Lower lobe of right lung (tissue), 2 donors: Measurements from ENCODE around the gene PTBP3. TPM values are rescaled to one million over a fixed set of nuclear protein-coding genes. Genes with fewer than 3 reads are reported as not detected.
"Not testable (repeated sequence)": the region's sequence is repeated elsewhere in the genome, so short reads cannot be mapped to it uniquely, and the experiment has no call there.

Source experiments
- ATAC-seq, 2 donors: fragments of 200-7000 bp; cut with Tn5 transposase; one replicate each; pipeline ENCODE4 v1.9.1; 2020 to 2022; ENCODE audit warnings: mild to moderate bottlenecking in 2 of 2, moderate library complexity in 2 of 2
- DNase-seq: peaks from one replicate; pipeline ENCODE4 v3.0.0-alpha.2; 2020
- H3K27ac ChIP-seq: fragments of 200-600 bp; one replicate; pipeline ENCODE4 v1.8.0; 2022
- H3K27me3 ChIP-seq: fragments of 200-600 bp; one replicate; pipeline ENCODE4 v1.8.0; 2022; ENCODE audit warnings: low read depth
- H3K36me3 ChIP-seq: fragments of 200-600 bp; one replicate; pipeline ENCODE4 v1.8.0; 2022; ENCODE audit warnings: mild to moderate bottlenecking
- H3K4me1 ChIP-seq: fragments of 200-600 bp; one replicate; pipeline ENCODE4 v1.8.0; 2022
- H3K4me3 ChIP-seq: fragments of 200-600 bp; one replicate; pipeline ENCODE4 v1.8.0; 2022; ENCODE audit warnings: mild to moderate bottlenecking
- H3K9me3 ChIP-seq: fragments of 200-600 bp; one replicate; pipeline ENCODE4 v1.8.0; 2022
- intact Hi-C: fragments of 100-400 bp; cut with DNase I; formaldehyde crosslinking; loops from one replicate; pipeline ENCODE4 v1.11.0; 2022
- total RNA-seq: library from RNA; stranded (reverse); fragmentation: NEBNext Ultra II Directional; extraction: Animal tissue kit (Norgen Biotek cat#: 25700); gene quantifications from one replicate; pipeline ENCODE4 v1.2.1, GENCODE V29; 2021
- TF ChIP-seq, protein P1 (sequence below): fragments of 200-600 bp; IDR thresholded peaks from one replicate; pipeline ENCODE4 v1.8.0; 2022; ENCODE audit warnings: antibody characterized with exemption, mild to moderate bottlenecking
- donor health status: DM: no; HTN: yes; CAD: no; lungs with severe emphysema.

PTBP3 gene
- total RNA-seq, 1 donor from 2014 or later, result 94.9 TPM

DNA sequence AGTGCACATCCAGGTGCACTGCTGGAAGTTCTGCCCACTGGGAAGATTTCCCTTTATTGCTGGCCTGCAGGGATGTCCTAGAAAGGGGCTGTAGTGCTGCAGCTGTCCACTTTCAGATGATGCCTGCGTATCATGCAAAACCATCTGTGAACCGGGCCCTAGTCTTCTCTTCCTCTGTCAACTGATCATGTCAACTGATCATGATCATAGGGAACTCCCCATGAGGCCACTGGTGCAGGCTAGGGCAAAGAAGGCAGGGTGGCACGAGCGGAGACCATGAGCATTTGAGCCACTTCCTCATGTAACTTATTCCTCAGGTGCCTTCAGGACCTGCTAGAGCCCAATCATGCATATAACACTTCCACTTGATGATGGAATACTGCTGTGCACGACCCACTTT, 41.9 kb upstream of the PTBP3 start:
- ATAC-seq, result no peak
- TF ChIP-seq, protein P1, sequence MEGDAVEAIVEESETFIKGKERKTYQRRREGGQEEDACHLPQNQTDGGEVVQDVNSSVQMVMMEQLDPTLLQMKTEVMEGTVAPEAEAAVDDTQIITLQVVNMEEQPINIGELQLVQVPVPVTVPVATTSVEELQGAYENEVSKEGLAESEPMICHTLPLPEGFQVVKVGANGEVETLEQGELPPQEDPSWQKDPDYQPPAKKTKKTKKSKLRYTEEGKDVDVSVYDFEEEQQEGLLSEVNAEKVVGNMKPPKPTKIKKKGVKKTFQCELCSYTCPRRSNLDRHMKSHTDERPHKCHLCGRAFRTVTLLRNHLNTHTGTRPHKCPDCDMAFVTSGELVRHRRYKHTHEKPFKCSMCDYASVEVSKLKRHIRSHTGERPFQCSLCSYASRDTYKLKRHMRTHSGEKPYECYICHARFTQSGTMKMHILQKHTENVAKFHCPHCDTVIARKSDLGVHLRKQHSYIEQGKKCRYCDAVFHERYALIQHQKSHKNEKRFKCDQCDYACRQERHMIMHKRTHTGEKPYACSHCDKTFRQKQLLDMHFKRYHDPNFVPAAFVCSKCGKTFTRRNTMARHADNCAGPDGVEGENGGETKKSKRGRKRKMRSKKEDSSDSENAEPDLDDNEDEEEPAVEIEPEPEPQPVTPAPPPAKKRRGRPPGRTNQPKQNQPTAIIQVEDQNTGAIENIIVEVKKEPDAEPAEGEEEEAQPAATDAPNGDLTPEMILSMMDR, result no peak
- intact Hi-C loops, result no loop called here
- peaks cover 24% of the 10 kb centered on the region for H3K4me1 ChIP-seq
- H3K27ac ChIP-seq, result no peak overlapping the region
- no peaks in the 10 kb centered on the region for H3K36me3 ChIP-seq
- no peak for DNase-seq
- H3K4me3 ChIP-seq, result no peak overlapping the region
- no peaks in the 10 kb centered on the region for H3K9me3 ChIP-seq
- no peaks in the 10 kb centered on the region for H3K27me3 ChIP-seq

DNA sequence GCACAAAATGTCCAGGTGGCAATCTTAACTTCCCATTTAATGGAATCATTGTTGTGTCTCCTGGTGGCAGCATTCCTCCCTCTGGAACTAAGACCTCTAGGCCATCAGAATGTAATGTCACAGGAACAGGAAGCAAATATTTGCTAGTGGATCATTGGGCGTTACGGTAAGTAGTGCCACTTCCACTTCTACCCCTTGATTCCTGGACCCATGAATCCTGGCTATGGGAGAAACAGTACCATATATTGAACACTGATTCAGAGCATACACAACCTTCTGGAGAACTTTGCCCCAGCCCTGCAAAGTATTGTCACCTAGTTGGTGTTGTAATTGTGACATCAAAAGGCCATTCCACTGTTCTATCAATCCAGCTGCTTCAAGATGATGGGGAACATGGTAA, 40.8 kb upstream of the PTBP3 start:
- ATAC-seq, intact Hi-C loops, H3K36me3 ChIP-seq: not testable (repeated sequence)

DNA sequence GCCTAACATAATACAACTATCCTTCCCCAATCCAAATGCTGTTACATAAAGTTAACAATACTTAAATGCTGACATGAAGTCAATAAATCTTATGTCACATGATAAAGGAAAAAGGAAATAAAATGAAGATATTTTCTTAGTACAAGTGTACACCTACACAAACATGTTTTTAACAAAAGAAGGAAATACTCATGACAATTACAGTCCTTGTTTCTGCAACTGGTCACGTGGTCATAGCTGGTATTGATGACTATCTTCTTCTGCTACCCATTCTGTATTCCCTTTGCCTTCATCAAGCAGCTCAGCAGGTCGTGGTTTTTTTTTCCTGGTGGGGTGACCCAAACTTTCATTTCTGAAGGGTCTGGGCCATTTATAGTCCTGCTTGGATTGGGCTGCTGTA, 40.2 kb upstream of the PTBP3 start:
- H3K4me3 ChIP-seq, H3K27me3 ChIP-seq, H3K27ac ChIP-seq, intact Hi-C loops, H3K9me3 ChIP-seq, H3K36me3 ChIP-seq, ATAC-seq, DNase-seq: not testable (repeated sequence)
- H3K4me1 ChIP-seq, result peaks cover 23% of the 10 kb centered on the region

More for the DNA sequence above, 40.8 kb upstream of the PTBP3 start:
- H3K4me3 ChIP-seq, H3K27ac ChIP-seq, H3K9me3 ChIP-seq, DNase-seq, H3K27me3 ChIP-seq: not testable (repeated sequence)
- peaks cover 24% of the 10 kb centered on the region for H3K4me1 ChIP-seq

DNA sequence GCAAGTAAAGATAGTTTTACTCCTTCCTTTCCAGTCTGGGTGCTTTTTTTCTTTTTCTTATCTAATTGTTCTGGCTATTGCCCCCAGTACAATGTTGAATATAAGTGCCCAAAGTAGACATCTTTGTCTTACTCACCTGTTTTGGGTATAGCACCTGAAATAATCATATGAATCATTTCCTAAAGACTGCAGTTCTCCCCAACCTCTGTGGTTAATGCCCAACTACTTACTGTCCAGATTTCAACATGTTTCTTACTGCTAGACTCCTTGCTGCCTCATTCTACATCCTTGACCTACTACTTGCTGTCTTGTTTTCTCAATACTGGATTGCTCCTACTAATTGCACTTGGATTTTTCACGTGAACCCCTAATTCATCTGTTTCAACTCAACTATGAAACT, 37.6 kb upstream of the PTBP3 start:
- TF ChIP-seq, protein P1, result no peak
- intact Hi-C loops, result no loop called here
- no peaks in the 10 kb centered on the region for H3K27me3 ChIP-seq
- no peak overlapping the region for H3K27ac ChIP-seq
- H3K4me3 ChIP-seq, result no peak overlapping the region
- ATAC-seq, result no peak
- no peak for DNase-seq
- no peaks in the 10 kb centered on the region for H3K36me3 ChIP-seq
- H3K4me1 ChIP-seq, result no peaks in the 10 kb centered on the region
- H3K9me3 ChIP-seq, result no peaks in the 10 kb centered on the region

DNA sequence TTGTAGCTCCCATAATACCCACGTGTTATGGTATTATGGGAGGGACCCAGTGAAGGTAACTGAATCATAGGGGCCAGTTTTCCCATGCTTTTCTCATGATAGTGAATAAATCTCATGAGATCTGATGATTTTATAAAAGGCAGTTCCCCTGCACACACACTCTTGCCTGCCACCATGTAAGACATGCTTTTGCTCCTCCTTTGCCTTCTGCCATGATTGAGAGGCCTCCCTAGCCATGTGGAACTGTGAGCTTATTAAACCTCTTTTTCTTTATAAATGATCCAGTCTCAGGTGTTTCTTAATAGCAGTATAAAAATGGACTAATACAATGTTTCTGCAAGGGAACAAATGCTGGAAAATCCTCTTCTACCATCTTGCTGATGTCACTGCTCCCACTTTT, 36.4 kb upstream of the PTBP3 start:
- no peaks in the 10 kb centered on the region for H3K36me3 ChIP-seq
- intact Hi-C loops, result no loop called here
- H3K4me1 ChIP-seq, result no peaks in the 10 kb centered on the region
- no peak overlapping the region for H3K4me3 ChIP-seq
- H3K27me3 ChIP-seq, result no peaks in the 10 kb centered on the region
- no peaks in the 10 kb centered on the region for H3K9me3 ChIP-seq
- DNase-seq, result no peak
- no peak for ATAC-seq
- no peak overlapping the region for H3K27ac ChIP-seq
- TF ChIP-seq, protein P1, result no peak

DNA sequence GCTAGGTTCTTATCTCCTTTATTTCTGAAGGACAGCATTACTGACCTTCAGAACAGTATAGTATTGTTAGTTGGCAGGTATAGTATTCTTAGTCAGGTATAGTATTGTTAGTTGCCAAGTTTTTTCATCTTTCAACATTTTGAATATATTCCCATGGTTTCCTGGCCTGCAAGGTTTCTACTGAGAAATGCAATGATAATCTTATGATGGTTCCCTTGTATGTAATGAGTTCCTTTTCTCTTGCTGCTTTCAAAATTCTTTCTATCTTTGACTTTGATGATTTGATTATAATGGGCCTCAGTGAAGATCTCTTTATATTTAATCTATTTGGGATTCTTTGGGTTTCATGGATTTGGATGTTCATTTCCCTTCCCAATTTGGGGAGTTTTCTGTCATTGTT, 34.0 kb upstream of the PTBP3 start:
- intact Hi-C loops, result no loop called here
- no peak for DNase-seq
- no peak for ATAC-seq
- H3K4me3 ChIP-seq, result no peak overlapping the region
- H3K27me3 ChIP-seq, result no peaks in the 10 kb centered on the region
- no peaks in the 10 kb centered on the region for H3K36me3 ChIP-seq
- H3K27ac ChIP-seq, result no peak overlapping the region
- no peaks in the 10 kb centered on the region for H3K4me1 ChIP-seq
- TF ChIP-seq, protein P1, result no peak
- H3K9me3 ChIP-seq, result no peaks in the 10 kb centered on the region

DNA sequence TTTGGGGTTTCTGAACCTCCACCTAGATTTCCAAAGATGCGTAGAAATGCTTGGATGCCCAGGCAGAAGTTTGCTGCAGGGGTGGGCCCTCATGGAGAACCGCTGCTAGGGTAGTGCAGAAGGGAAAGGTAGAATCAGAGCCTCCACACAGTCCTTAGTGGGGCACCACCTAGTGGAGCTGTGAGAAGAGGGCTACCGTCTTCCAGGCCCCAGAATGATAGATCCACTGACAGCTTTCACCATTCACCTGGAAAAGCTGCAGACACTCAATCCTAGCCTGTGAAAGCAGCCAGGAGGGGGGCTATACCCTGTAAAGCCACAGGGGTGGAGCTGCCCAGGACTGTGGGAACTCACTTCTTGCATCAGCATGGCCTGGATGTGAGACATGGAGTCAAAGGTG, 33.2 kb upstream of the PTBP3 start:
- Histone ChIP-seq H3K9me3 (no peaks in the 10 kb centered on the region), H3K27ac (no peak overlapping the region), H3K27me3 (no peaks in the 10 kb centered on the region), H3K36me3 (no peaks in the 10 kb centered on the region), H3K4me1 (no peaks in the 10 kb centered on the region), H3K4me3 (no peak overlapping the region)
- DNase-seq, result no peak
- no peak for ATAC-seq
- intact Hi-C loops, result no loop called here
- TF ChIP-seq, protein P1, result no peak

DNA sequence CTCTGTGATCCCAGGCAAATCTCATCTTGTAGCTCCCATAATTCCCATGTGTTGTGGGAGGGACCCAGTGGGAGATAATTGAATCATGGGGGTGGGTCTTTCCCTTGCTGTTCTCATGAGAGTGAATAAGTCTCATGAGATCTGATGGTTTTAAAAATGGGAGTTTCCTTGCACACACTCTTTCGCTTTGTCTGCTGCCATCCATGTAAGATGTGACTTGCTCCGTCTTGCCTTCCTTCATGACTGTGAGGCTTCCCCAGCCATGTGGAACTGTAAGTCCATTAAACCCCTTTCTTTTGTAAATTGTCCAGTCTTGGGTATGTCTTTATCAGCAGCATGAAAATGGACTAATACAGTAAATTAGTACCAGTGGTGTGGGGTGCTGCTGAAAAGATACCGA, 31.8 kb upstream of the PTBP3 start:
- H3K27ac ChIP-seq, H3K36me3 ChIP-seq, H3K9me3 ChIP-seq, intact Hi-C loops, H3K27me3 ChIP-seq, ATAC-seq, DNase-seq, H3K4me3 ChIP-seq, H3K4me1 ChIP-seq: not testable (repeated sequence)
